ENCODE results near the gene POLR2M. TPM values are rescaled to one million over a fixed set of nuclear protein-coding genes. Genes with fewer than 3 reads are reported as not detected.

The POLR2M gene
- total RNA-seq, 1 donor from 2014 or later: 41.4 TPM

DNA sequence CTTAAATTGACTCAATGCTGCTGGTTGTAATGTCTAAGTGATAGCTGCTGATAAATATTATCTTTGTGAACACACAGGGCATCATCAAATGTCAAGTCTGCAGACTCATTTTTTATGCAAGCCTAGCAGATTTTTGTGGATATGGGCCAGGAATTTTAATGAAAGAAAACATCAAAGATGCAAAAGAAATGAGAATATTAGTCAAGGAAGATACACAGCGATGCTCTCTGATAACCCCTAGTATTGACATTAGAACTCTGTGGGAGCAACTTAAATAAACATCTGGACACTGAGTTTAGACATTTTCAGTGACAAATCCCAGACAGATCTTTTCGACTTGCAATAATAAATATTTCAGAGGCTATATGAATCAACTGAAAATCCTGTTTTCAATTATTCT, 28.3 kb downstream of the POLR2M start:
- DNase-seq: no peak
- Mint-ChIP-seq H3K27ac (ENCODE audit: unreplicated experiment) (no peak overlapping the region), H3K36me3 (ENCODE audit: unreplicated experiment) (peaks cover 10% of the 10 kb centered on the region), H3K27me3 (ENCODE audit: unreplicated experiment) (no peaks in the 10 kb centered on the region), H3K4me1 (ENCODE audit: low read depth, unreplicated experiment) (peaks cover 4% of the 10 kb centered on the region), H3K4me3 (ENCODE audit: unreplicated experiment) (no peak overlapping the region), H3K9me3 (ENCODE audit: unreplicated experiment) (peaks cover 4% of the 10 kb centered on the region)
- TF ChIP-seq, protein P1, sequence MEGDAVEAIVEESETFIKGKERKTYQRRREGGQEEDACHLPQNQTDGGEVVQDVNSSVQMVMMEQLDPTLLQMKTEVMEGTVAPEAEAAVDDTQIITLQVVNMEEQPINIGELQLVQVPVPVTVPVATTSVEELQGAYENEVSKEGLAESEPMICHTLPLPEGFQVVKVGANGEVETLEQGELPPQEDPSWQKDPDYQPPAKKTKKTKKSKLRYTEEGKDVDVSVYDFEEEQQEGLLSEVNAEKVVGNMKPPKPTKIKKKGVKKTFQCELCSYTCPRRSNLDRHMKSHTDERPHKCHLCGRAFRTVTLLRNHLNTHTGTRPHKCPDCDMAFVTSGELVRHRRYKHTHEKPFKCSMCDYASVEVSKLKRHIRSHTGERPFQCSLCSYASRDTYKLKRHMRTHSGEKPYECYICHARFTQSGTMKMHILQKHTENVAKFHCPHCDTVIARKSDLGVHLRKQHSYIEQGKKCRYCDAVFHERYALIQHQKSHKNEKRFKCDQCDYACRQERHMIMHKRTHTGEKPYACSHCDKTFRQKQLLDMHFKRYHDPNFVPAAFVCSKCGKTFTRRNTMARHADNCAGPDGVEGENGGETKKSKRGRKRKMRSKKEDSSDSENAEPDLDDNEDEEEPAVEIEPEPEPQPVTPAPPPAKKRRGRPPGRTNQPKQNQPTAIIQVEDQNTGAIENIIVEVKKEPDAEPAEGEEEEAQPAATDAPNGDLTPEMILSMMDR (IDR thresholded peaks at IDR 0.05; ENCODE audit: partially characterized antibody, unreplicated experiment): no peak

DNA sequence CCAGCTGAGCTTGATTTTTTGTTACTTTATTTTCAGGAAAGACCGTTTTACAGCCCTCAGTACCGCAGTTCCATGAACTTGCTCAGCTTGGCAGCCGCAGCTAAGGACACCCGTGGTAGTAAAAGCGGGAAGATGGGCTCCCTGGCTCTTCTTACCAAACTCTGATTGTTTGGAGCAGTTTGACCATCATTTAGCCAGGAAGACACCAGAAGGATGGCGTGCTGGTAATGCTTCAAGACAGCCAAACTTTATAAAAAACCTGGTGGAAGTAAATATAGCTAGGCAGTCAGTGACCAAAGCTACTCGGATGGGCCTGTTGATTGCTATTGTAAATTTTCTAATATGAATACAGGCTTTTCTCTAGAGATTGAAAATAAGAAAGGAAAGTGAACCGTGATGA, 28.9 kb downstream of the POLR2M start:
- no peaks in the 10 kb centered on the region for H3K27me3 Mint-ChIP-seq (ENCODE audit: unreplicated experiment)
- H3K4me3 Mint-ChIP-seq (ENCODE audit: unreplicated experiment): no peak overlapping the region
- TF ChIP-seq, protein P1 (IDR thresholded peaks at IDR 0.05; ENCODE audit: partially characterized antibody, unreplicated experiment): no peak
- DNase-seq: no peak
- peaks cover 4% of the 10 kb centered on the region for H3K4me1 Mint-ChIP-seq (ENCODE audit: low read depth, unreplicated experiment)
- H3K9me3 Mint-ChIP-seq (ENCODE audit: unreplicated experiment): peaks cover 4% of the 10 kb centered on the region
- no peak overlapping the region for H3K27ac Mint-ChIP-seq (ENCODE audit: unreplicated experiment)
- H3K36me3 Mint-ChIP-seq (ENCODE audit: unreplicated experiment): peaks cover 10% of the 10 kb centered on the region

DNA sequence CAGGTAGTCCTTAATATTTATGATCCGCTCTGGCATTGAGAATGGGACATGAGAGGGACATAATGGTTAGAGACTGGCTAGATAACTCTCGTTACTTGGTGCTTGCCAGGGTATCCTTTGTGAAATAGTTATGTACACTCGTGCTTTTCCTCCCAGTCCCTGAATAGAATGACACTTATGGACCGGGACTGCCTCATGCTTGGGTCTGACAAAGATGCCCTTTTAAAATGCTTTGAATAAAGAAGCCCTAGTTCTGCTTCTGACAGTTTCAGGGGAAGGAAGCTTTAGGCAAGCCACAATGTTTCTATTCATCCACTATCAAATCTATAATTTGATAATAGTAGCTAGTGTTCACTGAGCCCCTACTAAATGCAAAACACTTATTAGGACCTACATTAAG, 29.4 kb downstream of the POLR2M start:
- H3K36me3 Mint-ChIP-seq (ENCODE audit: unreplicated experiment): peaks cover 10% of the 10 kb centered on the region
- H3K4me1 Mint-ChIP-seq (ENCODE audit: low read depth, unreplicated experiment): peaks cover 4% of the 10 kb centered on the region
- H3K27ac Mint-ChIP-seq (ENCODE audit: unreplicated experiment): no peak overlapping the region
- H3K9me3 Mint-ChIP-seq (ENCODE audit: unreplicated experiment): peaks cover 4% of the 10 kb centered on the region
- no peak for DNase-seq
- no peaks in the 10 kb centered on the region for H3K27me3 Mint-ChIP-seq (ENCODE audit: unreplicated experiment)
- TF ChIP-seq, protein P1 (IDR thresholded peaks at IDR 0.05; ENCODE audit: partially characterized antibody, unreplicated experiment): no peak
- H3K4me3 Mint-ChIP-seq (ENCODE audit: unreplicated experiment): no peak overlapping the region

DNA sequence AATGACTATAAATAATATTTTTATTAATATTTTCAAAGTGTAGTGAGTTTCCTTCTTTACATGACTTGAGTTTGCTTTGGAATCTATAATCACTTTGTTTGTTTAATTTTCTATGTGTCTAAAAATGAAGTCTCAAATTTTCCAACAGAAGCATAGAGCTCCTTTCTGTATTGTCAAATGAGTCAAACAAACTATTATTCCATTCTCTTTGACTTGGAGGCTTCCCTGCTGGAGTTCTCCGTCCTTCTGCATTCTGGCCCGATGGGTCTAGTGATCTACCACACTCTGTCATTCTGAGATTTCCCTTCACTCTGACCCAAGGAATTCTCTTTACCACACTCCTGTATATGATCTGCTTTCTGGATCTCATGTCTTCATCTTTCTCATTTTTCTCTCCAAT, 30.1 kb downstream of the POLR2M start:
- H3K4me3 Mint-ChIP-seq (ENCODE audit: unreplicated experiment): no peak overlapping the region
- H3K27ac Mint-ChIP-seq (ENCODE audit: unreplicated experiment): no peak overlapping the region
- TF ChIP-seq, protein P1 (IDR thresholded peaks at IDR 0.05; ENCODE audit: partially characterized antibody, unreplicated experiment): no peak
- no peaks in the 10 kb centered on the region for H3K27me3 Mint-ChIP-seq (ENCODE audit: unreplicated experiment)
- peaks cover 3% of the 10 kb centered on the region for H3K9me3 Mint-ChIP-seq (ENCODE audit: unreplicated experiment)
- H3K4me1 Mint-ChIP-seq (ENCODE audit: low read depth, unreplicated experiment): peaks cover 3% of the 10 kb centered on the region
- H3K36me3 Mint-ChIP-seq (ENCODE audit: unreplicated experiment): peaks cover 10% of the 10 kb centered on the region
- no peak for DNase-seq

DNA sequence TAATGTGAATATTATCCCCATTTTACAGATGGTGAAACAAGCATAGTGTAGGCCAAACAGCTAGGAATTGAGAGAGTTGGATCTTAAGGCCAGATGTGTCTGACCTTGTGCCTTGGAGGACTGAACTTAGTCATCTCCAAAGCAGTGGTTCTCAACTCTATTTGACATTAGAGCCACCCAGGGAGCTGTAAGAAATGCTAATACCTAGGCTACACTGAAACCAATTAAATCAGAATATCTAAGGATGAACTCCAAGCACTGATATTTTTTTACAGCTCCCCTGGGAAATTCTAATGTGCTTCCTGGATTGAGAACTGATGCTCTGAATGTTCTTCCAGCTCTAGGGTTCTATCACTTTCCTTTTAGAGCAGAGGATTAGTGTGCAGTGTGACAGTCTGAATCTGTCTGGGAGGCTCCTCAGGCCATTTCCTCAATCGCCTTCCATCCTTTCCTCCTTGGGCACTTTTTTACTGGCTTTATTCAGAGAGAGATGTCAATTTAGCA, 32.3 kb downstream of the POLR2M start:
- H3K27me3 Mint-ChIP-seq (ENCODE audit: unreplicated experiment): no peaks in the 10 kb centered on the region
- DNase-seq: no peak
- H3K27ac Mint-ChIP-seq (ENCODE audit: unreplicated experiment): no peak overlapping the region
- TF ChIP-seq, protein P1 (IDR thresholded peaks at IDR 0.05; ENCODE audit: partially characterized antibody, unreplicated experiment): no peak
- peaks cover 10% of the 10 kb centered on the region for H3K36me3 Mint-ChIP-seq (ENCODE audit: unreplicated experiment)
- no peak overlapping the region for H3K4me3 Mint-ChIP-seq (ENCODE audit: unreplicated experiment)
- peaks cover 2% of the 10 kb centered on the region for H3K4me1 Mint-ChIP-seq (ENCODE audit: low read depth, unreplicated experiment)
- peaks cover 2% of the 10 kb centered on the region for H3K9me3 Mint-ChIP-seq (ENCODE audit: unreplicated experiment)
